SKM-1 (cell line): ENCODE measurements around the gene CSF3R.
"Not testable (repeated sequence)": the region's sequence is repeated elsewhere in the genome, so short reads cannot be mapped to it uniquely, and the experiment has no call there.

ENCODE experiments used
- DNase-seq: peaks from one replicate; lab custom pipeline; 2025; ENCODE audit not compliant: unreplicated experiment; lab: John Stamatoyannopoulos, UW

Gene CSF3R

DNA sequence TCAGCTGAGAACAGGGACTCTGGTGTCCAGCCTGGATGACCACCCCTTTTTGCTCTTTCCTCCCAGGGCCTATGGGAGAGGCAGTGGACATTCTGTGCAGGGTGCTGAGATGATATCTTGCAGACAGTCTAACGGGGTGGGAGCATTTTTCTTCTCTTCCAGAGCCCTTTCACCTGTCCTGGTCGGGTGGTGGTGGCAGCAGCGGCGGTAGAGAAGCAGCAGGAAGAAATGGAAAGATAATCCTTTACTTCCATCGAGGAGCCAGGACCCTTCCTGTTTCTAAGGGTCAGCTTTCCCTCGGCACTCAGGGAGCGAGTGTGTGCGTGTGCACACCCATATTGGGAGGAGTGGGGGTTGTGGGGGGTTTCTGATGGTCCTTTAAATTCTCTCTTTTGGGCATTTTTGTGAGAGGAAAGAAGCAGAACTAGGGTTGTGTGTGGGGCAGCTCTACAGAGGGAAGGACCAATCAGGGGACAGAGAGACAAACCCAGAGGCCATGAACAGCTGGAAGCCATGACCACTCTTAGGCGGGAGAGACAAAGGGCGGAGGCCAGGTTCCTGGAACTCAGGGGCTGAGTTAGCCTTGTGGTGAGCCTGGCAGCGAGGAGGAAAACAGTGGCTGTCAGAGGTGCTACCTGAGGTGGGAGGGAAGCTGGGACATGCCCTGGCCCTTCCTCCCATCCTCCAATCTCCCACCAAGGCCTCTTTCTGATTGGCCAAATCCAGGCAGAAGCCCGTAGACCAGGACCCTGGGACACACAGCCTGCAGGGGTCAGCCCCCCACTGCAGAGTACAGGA is 31.2 kb upstream of the CSF3R start:
- no peak for DNase-seq

DNA sequence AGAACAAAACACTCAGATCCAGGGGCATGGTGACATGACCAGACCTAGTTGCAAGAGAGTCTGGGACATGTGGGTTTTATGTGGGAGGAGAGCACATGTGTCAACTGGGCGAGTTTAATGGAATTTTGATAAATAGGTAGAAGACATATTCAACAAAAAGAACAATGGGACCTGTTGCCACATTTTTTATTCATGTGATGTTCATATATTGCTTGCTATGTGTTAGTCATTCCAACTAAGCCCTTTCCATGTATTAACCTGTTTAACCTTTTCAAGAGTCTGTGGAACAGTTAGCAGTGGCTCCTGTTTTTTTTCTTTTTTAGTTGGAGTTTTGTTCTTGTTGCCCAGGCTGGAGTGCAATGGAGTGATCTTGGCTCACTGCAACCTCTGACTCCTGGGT is 30.1 kb upstream of the CSF3R start:
- no peak for DNase-seq

DNA sequence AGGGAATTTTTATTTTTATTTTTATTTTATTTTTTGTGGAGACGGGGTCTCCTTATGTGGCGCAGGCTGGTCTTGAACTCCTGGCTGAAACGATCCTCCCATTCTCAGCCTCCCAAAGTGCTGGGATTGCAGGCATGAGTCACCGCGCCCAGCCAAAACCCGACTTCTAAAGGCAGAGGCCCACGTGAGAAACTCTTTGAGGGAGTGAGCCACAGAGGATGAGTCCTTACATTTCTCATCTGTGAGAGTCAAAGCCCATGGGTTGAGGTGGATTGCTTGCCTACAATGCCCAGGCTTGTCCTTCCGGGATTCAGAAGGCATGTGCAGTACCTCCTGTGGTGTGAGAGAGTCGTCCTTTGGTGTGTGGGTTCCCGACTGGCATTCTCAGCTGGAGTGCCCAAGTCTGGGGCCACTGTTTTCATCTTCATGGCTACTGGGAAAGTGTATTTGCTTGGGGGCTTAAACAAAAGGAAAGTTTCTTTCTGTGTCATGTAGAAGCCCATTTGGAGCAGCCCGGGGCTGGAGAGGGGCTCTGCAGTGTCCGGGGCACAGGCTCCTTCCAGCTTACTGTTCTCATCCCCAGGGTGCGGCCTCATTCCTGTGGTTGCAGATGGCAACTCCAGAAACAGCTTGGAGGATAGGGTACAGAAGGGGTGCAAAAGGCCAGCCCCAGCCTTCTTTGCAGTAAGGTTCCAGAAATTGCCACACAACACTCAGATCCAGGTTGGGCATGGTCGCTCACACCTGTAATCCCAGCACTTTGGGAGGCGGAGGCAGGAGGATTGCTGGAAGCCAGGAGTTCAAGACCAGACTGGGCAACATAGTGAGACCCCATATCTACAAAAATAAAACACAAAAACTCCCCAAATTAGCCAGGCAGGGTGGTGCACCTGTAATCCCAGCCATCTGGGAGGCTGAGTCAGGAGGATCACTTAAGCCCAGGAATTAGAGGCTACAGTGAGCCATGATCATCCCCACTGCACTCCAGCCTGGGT is 29.4 kb upstream of the CSF3R start:
- DNase-seq = no peak

DNA sequence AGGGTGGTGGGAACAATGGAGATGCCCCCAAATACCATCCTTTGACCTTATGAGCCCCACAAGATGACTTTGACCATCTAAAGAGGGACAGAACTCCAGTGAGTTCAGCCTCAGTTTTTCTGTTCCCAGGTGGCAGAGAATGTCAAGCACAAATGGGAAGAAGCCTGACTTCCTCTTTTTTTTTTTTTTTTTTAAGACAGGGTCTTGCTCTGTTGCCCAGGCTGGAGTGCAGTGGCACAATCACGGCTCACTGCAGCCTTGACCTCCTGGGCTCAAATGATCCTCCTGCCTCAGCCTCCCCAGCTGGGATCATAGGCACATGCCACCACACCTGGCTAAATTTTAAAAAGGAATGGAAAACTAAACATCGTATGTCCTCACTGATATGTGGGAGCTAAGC is 28.5 kb upstream of the CSF3R start:
- DNase-seq = not testable (repeated sequence)

DNA sequence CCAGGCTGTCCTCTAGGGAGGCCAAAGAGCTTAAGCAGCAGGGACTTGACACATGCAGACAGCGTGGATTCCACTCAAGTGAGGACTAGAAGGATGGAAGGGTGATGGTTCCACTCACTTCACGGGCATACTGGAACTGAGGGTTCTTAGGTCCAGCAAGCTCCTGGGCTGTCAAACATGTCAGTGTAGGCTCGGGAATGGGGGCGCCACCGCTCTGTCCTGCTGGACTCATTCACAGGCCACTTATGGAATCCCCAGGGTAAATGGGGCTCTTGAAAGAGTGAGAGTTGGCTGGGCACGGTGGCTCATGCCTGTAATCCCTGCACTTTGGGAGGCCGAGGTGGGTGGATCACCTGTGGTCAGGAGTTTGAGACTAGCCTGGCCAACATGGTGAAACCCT is 27.7 kb upstream of the CSF3R start:
- no peak for DNase-seq

DNA sequence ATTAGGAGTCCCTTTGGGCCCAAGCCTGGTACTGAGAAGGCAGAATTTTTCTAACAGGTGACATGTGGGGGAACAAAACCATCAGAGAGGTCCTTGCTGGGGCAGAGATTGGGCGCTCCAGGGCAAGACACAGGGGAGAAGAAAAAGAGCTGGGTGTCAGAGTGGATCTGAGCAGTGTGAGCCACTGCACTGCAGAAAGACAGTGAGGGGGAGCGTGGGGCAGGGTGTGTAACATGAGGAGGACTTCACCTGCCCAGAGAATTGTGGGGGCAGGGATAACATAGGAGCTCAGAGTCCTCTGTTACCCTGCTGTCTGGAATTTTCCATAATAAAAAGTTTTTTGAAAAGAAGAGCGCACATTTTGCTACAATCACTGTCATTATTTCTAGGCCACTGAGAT is 25.5 kb upstream of the CSF3R start:
- DNase-seq = no peak

DNA sequence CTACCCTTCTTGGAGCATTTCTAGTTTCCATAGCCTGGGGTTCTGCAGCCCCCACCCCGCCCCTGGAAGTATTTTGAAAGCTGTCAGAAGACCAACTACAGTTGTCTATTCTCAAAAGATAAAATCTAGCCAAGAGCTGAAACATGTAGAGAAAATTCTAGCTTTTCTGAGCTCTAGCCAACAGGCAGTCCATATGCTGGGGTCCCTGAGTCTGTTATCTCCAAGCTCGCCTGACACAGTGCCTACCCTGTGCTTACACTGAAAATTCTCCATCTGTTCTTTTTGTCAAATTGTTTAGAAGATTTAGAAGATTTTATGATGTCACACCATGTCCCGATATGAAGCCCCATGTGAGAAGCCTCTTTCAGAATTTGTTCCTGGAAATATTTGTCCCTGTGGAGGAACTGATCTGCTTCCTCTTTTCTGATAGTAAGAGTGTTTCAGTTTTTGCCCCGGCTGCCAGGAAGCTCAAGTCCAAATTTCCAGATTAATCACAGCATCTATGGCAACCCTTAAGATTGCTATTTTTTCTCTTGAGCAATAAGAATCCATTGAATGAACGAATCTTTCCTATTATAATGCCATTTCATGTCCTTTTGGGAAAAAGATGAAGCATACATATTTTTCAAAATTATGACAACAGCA is 23.7 kb upstream of the CSF3R start:
- no peak for DNase-seq

DNA sequence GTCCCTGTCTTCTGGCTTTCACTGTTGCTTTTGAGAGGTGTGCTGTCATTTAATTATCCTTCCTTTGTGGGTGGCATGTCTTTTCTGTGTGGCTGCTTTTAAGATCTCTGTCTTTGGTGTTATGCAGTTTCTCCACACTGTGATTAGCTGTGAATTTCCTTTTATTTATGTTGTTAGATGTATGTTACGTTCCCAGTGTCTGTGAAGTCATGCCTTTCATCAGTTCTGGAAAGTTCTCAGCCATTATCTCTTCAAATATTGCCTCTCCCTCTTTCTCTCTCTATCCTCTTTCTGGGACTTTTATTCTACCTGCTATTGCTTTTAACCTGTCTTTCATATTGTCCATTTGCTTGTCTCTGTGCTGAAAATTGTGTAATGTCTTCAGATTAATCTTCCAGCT is 21.0 kb upstream of the CSF3R start:
- DNase-seq = no peak

DNA sequence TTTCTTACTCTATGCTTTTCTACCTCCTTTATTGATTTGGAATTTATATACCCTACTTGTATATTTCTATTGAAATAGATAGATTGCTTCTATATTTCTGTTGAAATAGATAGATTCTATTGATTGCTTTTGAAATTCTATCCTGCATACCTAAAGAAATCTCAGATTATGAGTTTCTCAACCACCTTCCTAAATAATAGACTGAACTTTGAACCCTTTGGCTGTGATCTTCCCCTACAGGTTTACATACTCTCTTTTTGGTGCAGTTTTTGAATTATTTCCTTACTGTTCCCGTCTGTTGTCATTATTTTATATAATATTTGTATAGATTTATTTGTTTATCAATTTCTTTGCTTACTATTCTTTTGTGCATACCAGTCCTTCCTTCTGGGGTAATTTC is 20.4 kb upstream of the CSF3R start:
- no peak for DNase-seq

DNA sequence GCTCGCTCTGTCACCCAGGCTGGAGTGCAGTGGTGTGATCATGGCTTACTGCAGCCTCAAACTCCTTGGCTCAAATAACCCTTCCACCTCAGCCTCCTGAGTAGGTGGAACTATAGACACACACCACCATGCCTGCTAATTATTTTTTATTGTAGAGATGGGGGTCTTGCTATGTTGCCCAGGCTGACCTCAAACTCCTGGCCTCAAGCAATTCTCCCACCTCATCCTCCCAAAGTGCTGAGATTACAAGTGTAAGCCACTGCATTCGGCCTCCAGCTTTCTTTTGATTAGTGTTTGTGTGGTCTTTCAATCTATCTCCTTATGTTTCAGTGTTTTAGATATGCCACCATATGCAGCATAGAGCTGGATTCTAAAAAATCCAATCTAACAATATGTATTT is 19.9 kb upstream of the CSF3R start:
- no peak for DNase-seq

DNA sequence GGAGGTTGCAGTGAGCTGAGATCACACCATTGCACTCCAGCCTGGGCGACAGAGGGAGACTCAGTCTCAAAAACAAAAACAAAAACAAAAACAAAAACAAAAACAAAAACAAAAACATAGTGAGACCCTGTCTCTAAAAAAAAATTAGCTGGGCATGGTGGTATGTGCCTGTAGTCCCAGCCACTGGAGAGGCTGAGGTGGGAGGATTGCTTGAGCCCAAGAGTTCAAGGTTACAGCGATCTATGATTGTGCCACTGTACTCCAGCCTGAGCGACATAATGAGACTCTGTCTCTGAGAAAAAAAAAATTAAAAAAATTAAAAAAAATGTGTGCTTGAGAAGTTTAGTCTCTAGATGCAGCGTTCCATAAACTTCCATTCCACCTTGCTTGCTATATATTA is 19.2 kb upstream of the CSF3R start:
- DNase-seq = not testable (repeated sequence)

DNA sequence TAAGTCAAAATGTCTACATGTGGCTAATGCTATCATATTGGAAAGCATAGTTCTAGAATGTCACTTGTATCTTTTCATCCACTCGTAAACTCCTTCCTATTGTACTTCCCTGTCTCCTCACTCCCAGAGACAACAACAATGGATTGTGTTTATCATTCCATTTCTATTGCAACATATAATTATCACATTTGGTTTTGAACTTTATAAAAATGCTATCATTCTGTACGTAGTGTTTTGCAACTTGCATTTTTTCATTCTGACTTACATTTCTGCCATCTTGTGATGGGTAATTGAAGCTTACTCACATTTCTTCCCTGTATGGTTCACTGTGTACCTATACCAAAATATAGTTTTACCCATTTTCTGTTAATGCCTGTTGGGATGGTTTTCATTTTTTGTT is 14.5 kb upstream of the CSF3R start:
- DNase-seq = no peak

DNA sequence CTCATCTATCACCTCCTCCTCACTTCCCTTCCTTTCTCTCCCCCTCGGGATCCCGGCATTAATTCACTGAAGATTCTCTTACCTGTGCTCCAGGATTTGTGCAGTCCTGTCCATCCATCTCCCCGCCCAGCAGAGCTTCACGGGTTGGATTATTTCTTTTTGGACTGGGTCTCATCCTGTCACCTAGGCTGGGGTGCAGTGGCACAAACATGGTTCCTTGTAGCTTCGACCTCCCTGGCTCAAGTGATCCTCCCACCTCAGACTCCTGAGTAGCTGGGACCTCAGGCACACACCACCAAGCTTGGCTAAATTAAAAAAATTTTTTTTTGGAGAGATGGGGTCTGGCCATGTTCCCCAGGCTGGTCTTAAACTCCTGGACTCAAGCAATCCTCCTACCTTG is 12.3 kb upstream of the CSF3R start:
- no peak for DNase-seq

DNA sequence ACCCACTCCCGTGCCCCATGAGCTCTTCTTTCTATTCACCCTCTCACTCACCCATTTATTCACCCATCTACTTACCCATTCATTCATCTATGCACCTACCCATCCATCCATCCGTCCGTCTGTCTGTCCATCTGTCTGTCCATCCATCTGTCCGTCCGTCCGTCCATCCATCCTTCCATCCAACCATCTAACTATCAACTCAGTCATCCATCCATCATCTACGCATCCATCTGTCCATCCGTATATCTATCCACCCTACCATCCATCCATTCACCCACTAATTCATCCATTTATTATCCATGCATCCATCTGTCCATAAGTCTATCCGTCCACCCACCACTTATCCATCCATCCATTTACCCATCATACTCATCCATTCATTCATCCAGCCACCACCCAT is 10.8 kb upstream of the CSF3R start:
- no peak for DNase-seq

DNA sequence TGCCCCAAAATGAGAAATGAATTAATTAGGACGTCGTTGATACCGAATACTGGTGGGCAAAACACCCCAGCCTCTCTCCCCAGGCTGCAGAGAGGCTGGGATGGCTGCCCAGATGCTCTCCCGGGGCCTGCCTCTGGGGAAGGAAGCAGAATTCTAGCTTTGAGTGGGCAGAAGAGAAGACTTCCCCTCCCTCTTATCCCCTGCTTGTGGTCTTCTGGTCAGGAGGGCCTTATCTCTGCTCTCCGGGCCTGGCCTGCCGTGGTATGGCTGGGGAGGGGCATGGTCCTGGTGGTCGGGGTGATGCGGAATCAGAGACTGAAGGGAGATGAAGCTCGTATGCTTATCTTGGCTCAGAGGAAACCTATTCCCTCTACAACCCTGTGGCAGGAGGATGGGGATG is 9.8 kb upstream of the CSF3R start:
- DNase-seq = no peak

DNA sequence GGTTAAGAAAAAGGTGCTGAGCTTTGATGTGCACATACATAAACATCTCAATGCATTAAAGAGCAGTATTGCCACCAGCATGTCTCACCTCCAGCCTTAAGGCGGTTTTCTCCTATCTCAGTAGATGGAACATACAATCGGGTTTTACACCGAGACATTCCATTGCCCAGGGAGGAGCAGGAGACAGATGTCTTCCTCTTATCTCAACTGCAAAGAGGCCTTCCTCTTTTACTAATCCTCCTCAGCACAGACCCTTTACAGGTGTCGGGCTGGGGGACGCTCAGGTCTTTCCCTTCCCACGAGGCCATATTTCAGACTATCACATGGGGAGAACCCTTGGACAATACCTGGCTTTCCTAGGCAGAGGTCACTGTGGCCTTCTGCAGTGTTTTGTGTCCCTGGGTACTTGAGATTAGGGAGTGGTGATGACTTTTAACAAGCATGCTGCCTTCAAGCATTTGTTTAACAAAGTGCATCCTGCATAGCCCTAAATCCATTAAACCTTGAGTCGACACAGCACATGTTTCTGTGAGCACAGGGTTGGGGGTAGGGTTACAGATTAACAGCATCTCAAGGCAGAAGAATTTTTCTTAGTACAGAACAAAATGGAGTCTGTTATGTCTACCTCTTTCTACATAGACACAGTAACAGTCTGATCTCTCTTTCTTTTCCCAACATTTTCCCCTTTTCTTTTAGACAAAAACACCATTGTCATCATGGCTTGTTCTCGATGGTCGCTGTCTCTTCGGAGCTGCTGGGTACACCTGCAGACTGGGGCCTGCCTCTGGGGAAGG is 6.7 kb upstream of the CSF3R start:
- DNase-seq = not testable (repeated sequence)

DNA sequence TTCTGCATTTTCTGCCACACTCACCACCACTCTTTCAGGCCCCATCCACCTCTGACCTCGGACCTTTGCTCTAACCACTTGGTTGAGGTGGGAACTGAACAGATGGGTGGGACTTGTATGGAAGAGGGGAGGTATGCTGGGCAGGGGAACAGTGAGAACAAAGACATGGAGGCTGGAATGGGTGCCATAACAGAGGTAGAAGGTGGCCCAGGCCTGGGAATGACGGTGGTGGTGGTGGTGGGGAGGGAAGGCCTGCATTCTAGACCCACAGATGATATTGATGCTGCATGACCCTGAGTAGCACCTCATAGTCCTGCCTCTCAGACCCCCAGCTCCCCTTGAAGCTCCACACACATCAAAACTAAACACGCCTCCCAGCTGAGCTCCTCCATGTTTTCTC is 5.2 kb upstream of the CSF3R start:
- DNase-seq = no peak

DNA sequence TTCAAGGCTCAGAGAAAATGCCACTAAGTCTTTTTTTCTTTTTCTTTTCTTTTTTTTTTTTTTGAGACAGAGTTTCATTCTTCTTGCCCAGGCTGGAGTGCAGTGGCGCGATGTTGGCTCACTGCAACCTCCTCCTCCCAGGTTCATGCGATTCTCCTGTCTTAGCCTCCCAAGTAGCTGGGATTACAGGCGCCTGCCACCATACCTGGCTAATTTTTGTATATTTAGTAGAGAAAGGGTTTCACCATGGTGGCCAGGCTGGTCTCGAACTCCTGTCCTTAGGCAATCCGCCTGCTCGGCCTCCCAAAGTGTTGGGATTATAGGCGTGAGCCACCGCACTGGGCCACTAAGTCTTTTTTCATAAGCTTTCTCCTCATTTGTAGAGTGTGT is 4.6 kb upstream of the CSF3R start:
- not testable (repeated sequence) for DNase-seq

DNA sequence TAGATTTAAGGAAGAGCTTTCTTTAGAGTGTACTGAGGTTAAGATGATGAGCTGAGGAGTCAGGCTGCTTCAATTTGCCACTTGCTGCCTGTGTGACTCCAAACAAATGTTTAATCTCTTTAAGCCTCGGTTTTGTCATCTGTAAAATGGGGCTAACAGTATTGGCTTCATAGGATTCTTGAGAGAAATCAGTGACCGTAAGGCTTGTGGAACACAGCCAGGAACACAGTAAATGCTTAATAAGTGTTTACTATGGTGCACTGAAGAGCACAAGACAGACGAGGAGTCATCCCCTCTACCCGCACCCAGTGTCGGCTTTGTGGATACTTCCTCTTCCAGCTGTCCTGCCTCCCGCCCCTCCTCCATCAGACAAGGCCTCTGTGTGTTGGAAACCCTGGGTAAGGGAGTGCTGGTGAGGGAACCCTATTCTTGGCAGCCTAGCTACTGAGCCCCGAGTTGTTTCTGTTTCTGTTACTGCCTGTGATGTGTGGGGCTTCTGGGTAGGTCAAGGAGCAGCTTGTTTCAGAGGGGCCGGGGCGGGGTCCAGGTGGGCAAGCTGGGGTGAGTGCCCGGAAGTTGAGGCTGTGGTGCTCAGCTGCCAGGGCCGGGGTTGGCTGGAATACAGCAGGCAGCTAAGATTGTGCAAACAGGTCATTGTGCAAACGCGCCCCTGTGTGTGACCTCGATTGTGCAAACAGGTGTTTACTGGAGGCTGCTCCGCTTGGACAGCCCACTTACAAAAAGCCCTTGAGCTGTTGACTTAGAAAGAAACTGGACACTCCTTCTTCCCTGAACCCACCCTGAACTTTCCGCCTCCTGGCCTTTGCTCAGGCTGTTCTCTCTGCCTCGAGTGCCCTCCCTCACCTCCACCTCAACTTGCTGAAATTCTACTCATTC is 4.0 kb upstream of the CSF3R start:
- peak; percentile 95 for DNase-seq

DNA sequence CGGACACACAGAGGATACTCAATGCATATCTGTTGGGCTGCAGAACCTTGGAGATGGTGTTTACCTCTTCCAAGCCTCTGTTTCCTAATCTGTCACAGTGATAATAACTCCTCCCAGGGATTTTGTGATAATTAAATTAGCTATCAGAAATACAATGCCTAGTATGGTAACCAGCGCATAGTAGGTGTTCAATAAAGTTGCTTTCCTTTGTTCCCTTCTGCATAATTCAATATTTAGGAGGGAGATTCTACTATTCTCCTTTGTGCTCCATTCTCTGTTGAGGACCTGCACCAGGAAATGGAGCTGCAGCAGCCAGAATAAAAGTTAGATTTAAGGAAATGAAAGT is 3.4 kb upstream of the CSF3R start:
- DNase-seq = no peak
